ENCODE data around the gene PLEKHO2. TPM values are rescaled to one million over a fixed set of nuclear protein-coding genes. Genes with fewer than 3 reads are reported as not detected.
A peak's percentile ranks its signal among the peaks of the same experiment; 100 is the strongest.

The PLEKHO2 gene
- total and polyA plus RNA-seq, 2 experiments from 2014 or later = 9.0 to 29.4 TPM

GRCh38 chr15:64883997-64884511, 42.3 kb downstream of the PLEKHO2 start:
- H3K9me3 Mint-ChIP-seq = no peaks in the 10 kb centered on the region
- H3F3A ChIP-seq (replicated peaks; ENCODE audit: low read depth) = 0 out of 2 replicates have a peak, but pooled peaks cover 4% of the 10 kb centered on the region
- H3K36me3 ChIP-seq (ENCODE audit: insufficient read depth) = no peaks in the 10 kb centered on the region
- H4K20me1 ChIP-seq (replicated peaks; ENCODE audit: insufficient read depth) = no peaks in the 10 kb centered on the region
- no peak overlapping the region for H3K4me3 ChIP-seq
- H3K79me2 ChIP-seq (replicated peaks; ENCODE audit: insufficient read depth) = no peaks in the 10 kb centered on the region
- H3K27me3 Mint-ChIP-seq (ENCODE audit: insufficient read depth, low read depth, poor library complexity) = peaks cover 11% of the 10 kb centered on the region
- peak; percentile 82 for ATAC-seq
- H3K36me3 Mint-ChIP-seq (ENCODE audit: low read depth) = no peaks in the 10 kb centered on the region
- TF ChIP-seq CREB1 (CRISPR knock-in tag; IDR thresholded peaks at IDR 0.05; ENCODE audit: low read depth) (no peak), REST (IDR thresholded peaks at IDR 0.05; ENCODE audit: unreplicated experiment) (no peak), ZNF114 (CRISPR knock-in tag; IDR thresholded peaks at IDR 0.05) (no peak), ZNF331 (CRISPR knock-in tag; IDR thresholded peaks at IDR 0.05; ENCODE audit: low read depth) (no peak)
- H3K4me2 ChIP-seq = no peak overlapping the region
- no peak overlapping the region for H3K4me3 Mint-ChIP-seq
- no peak for DNase-seq (ENCODE audit: low spot score)
- H3K9me2 ChIP-seq (ENCODE audit: insufficient read depth) = no peaks in the 10 kb centered on the region
- no peak overlapping the region for H3K27ac Mint-ChIP-seq
- no peaks in the 10 kb centered on the region for H3K27me3 ChIP-seq (ENCODE audit: insufficient read depth)
- H2AFZ ChIP-seq = peak overlapping the region; percentile 47; the same call in 1 of the 2 replicates
- peaks cover 9% of the 10 kb centered on the region for H3K4me1 ChIP-seq (ENCODE audit: insufficient read depth)
- peaks cover 16% of the 10 kb centered on the region for H3K4me1 Mint-ChIP-seq
- H3K27ac ChIP-seq (ENCODE audit: low read depth) = no peak overlapping the region

DNA sequence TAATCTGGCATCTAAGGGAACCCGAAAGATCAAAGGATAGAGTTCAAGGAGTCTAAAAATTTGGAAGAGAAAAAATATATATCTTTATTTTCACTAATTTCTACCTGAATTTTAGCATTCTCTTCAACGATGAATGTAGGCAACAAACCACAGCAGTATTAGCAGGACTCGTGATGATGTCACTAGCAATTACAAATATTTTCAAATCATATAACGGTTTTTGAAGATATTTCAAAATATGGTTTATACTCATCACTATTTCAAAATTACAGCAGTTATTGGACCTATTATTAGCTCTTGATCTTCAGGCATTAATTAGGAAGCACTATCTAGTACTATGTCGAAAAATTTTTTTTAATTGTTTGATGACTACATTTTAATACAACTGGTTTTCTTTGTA, 43.0 kb downstream of the PLEKHO2 start:
- 0 out of 2 replicates have a peak, but pooled peaks cover 4% of the 10 kb centered on the region for H3F3A ChIP-seq (replicated peaks; ENCODE audit: low read depth)
- H3K4me1 ChIP-seq (ENCODE audit: insufficient read depth) = peaks cover 9% of the 10 kb centered on the region
- no peaks in the 10 kb centered on the region for H3K36me3 Mint-ChIP-seq (ENCODE audit: low read depth)
- peaks cover 11% of the 10 kb centered on the region for H3K27me3 Mint-ChIP-seq (ENCODE audit: insufficient read depth, low read depth, poor library complexity)
- H3K27ac ChIP-seq (ENCODE audit: low read depth) = no peak overlapping the region
- peaks cover 16% of the 10 kb centered on the region for H3K4me1 Mint-ChIP-seq
- no peaks in the 10 kb centered on the region for H4K20me1 ChIP-seq (replicated peaks; ENCODE audit: insufficient read depth)
- H2AFZ ChIP-seq = no peak overlapping the region
- no peaks in the 10 kb centered on the region for H3K27me3 ChIP-seq (ENCODE audit: insufficient read depth)
- no peak overlapping the region for H3K4me3 ChIP-seq
- DNase-seq (ENCODE audit: low spot score) (no peak), ATAC-seq (no peak)
- no peaks in the 10 kb centered on the region for H3K9me3 Mint-ChIP-seq
- no peak overlapping the region for H3K27ac Mint-ChIP-seq
- no peaks in the 10 kb centered on the region for H3K9me2 ChIP-seq (ENCODE audit: insufficient read depth)
- TF ChIP-seq, protein P1, sequence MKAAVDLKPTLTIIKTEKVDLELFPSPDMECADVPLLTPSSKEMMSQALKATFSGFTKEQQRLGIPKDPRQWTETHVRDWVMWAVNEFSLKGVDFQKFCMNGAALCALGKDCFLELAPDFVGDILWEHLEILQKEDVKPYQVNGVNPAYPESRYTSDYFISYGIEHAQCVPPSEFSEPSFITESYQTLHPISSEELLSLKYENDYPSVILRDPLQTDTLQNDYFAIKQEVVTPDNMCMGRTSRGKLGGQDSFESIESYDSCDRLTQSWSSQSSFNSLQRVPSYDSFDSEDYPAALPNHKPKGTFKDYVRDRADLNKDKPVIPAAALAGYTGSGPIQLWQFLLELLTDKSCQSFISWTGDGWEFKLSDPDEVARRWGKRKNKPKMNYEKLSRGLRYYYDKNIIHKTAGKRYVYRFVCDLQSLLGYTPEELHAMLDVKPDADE (IDR thresholded peaks at IDR 0.05) = no peak
- TF ChIP-seq ZNF114 (CRISPR knock-in tag; IDR thresholded peaks at IDR 0.05) (no peak), EZH2 (IDR thresholded peaks at IDR 0.05; ENCODE audit: low read depth, unreplicated experiment) (no peak), ZNF331 (CRISPR knock-in tag; IDR thresholded peaks at IDR 0.05; ENCODE audit: low read depth) (no peak)
- no peak overlapping the region for H3K4me3 Mint-ChIP-seq
- H3K36me3 ChIP-seq (ENCODE audit: insufficient read depth) = no peaks in the 10 kb centered on the region
- no peaks in the 10 kb centered on the region for H3K79me2 ChIP-seq (replicated peaks; ENCODE audit: insufficient read depth)
- H3K4me2 ChIP-seq = no peak overlapping the region
